SU-DHL-6 (cell line): ENCODE results near the gene TRIM24.
"Not testable (repeated sequence)": the region's sequence is repeated elsewhere in the genome, so short reads cannot be mapped to it uniquely, and the experiment has no call there.

Experiments used
- EZH2phosphoT487 ChIP-seq: fragments of 200-600 bp; sonication (generic), shearing (Covaris generic); conservative IDR thresholded peaks from 2 replicates; pipeline ENCODE4 v1.6.1; 2018; ENCODE audit warnings: mild to moderate bottlenecking, antibody characterized with exemption, low read length, moderate library complexity, mixed read lengths
- TF ChIP-seq, protein P1 (sequence below): fragments of 200-600 bp; sonication (generic); IDR thresholded peaks from one replicate; pipeline ENCODE4 v1.5.1; 2017; ENCODE audit warnings: antibody characterized with exemption, mild to moderate bottlenecking, low read length, moderate library complexity; ENCODE audit not compliant: insufficient read depth, poor library complexity, severe bottlenecking

DNA sequence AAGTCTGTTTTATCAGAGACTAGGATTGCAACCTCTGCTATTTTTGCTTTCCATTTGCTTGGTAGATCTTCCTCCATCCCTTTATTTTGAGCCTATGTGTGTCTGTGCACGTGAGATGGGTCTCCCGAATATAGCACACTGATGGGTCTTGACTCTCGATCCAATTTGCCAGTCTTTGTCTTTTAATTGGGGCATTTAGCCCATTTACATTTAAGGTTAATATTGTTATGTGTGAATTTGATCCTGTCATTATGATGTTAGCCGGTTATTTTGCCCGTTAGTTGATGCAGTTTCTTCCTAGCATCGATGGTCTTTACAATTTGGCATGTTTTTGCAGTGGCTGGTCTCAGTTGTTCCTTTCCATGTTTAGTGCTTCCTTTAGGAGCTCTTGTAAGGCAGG lies 29.1 kb downstream of the TRIM24 start:
- TF ChIP-seq, protein P1, sequence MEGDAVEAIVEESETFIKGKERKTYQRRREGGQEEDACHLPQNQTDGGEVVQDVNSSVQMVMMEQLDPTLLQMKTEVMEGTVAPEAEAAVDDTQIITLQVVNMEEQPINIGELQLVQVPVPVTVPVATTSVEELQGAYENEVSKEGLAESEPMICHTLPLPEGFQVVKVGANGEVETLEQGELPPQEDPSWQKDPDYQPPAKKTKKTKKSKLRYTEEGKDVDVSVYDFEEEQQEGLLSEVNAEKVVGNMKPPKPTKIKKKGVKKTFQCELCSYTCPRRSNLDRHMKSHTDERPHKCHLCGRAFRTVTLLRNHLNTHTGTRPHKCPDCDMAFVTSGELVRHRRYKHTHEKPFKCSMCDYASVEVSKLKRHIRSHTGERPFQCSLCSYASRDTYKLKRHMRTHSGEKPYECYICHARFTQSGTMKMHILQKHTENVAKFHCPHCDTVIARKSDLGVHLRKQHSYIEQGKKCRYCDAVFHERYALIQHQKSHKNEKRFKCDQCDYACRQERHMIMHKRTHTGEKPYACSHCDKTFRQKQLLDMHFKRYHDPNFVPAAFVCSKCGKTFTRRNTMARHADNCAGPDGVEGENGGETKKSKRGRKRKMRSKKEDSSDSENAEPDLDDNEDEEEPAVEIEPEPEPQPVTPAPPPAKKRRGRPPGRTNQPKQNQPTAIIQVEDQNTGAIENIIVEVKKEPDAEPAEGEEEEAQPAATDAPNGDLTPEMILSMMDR, result not testable (repeated sequence)
- not testable (repeated sequence) for TF ChIP-seq EZH2phosphoT487
